HG02840 (cell line): ENCODE results near the gene MRC2.

Source experiments
- ATAC-seq: cut with Tn5 transposase; IDR thresholded peaks from one replicate; pipeline ENCODE4 v1.9.1; 2021; ENCODE audit warnings: mild to moderate bottlenecking, moderate library complexity, moderate number of reproducible peaks; ENCODE audit not compliant: unreplicated experiment, low FRiP score

MRC2 gene

GRCh38 chr17:62714016-62714777 is 86.7 kb downstream of the MRC2 start:
- no peak for ATAC-seq

DNA sequence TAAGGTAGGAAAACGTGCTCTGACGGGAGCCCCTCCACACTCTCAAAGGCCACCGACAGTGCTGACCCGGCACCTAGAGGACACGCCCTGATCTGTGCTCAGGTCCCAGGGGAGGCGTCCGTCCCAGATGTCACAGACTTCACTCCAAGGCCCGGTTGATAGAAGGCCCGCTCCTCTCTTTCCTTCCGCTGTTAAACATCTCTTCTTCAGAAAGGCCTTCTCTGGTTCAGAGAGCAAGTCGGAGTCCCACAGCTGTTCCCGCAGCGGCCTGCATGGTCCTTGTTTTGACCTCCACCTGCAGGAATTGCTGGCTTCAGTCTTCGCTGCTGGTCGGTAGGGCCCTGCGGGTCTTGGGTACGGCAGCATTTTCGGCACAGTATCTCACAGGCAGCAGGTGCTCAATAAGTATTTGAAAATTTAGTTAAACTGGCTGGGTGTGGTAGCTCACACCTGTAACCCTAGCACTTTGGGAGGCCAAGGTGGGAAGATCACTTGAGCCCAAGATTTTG is 88.5 kb downstream of the MRC2 start:
- no peak for ATAC-seq

GRCh38 chr17:62716834-62717588 is 89.5 kb downstream of the MRC2 start:
- no peak for ATAC-seq

DNA sequence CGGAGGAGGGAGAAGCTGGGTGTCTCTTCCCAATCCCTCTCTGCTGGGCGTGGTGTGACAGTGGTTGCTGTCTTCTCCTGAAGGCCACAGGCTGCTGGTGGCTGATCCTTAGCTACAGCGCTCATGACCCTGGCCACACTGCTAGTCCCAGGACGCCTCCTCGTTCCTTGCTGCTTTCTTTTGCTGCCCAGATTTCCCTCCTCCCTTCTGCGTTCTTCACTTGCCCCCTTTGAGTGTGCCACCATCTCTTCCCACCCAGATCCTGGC is 90.1 kb downstream of the MRC2 start:
- no peak for ATAC-seq

- no peak for ATAC-seq
Measured at GRCh38 chr17:62717889-62718288, 90.4 kb downstream of the MRC2 start.

- no peak for ATAC-seq
Measured at GRCh38 chr17:62718429-62718828, 91.0 kb downstream of the MRC2 start.

DNA sequence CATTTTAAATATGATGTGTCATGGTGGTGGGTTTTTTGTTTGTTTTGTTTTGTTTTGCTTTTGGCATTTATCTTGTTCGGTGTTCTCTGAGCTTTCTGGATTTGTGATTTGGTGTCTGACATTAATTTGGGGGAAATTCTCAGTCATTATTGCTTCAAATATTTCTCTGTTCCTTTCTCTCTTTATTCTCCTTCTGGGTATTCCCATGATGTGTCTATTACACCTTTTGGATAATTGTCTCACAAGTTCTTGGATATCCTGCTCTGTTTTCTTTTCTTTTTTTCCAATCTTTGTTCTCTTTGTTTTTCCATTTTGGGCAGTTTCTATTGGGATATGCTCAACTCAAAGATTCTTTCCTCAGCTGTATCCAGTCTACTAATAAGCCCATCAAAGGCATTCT is 92.1 kb downstream of the MRC2 start:
- ATAC-seq, result no peak

GRCh38 chr17:62720126-62720850 is 92.8 kb downstream of the MRC2 start:
- ATAC-seq, result no peak

- ATAC-seq, result no peak
Measured at GRCh38 chr17:62722625-62723024, 95.2 kb downstream of the MRC2 start.

- no peak for ATAC-seq
Measured at GRCh38 chr17:62723842-62724241, 96.4 kb downstream of the MRC2 start.

- peak; percentile 89 for ATAC-seq
Measured at GRCh38 chr17:62724398-62725146, 97.1 kb downstream of the MRC2 start.

GRCh38 chr17:62725791-62726249 is 98.3 kb downstream of the MRC2 start:
- no peak for ATAC-seq

- no peak for ATAC-seq
Measured at GRCh38 chr17:62727916-62728672, 100.6 kb downstream of the MRC2 start.

GRCh38 chr17:62732125-62732524 is 104.7 kb downstream of the MRC2 start:
- ATAC-seq, result no peak

- ATAC-seq, result no peak
Measured at GRCh38 chr17:62735044-62735651, 107.7 kb downstream of the MRC2 start.

GRCh38 chr17:62737513-62737912 is 110.0 kb downstream of the MRC2 start:
- ATAC-seq, result no peak

DNA sequence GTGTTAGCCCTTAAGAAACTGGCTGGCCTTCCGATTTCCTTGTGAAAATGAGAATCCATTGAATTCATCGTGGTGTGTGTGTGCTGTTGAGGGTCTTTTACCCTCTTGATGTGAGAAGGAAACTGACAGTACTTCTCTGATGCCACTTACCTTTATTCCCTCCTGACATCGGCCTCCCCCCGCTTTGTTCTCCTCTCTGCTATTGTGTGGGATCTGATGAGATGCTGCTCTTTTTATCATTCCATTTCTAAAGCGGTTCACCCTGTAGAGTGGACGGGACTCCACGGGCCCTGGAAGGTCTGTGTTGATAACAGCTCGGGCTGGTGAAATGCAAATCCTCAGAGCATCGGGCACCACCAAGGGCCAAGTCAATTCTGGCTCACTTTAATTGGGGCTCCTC is 110.8 kb downstream of the MRC2 start:
- ATAC-seq, result no peak

GRCh38 chr17:62739645-62740388 is 112.3 kb downstream of the MRC2 start:
- no peak for ATAC-seq

DNA sequence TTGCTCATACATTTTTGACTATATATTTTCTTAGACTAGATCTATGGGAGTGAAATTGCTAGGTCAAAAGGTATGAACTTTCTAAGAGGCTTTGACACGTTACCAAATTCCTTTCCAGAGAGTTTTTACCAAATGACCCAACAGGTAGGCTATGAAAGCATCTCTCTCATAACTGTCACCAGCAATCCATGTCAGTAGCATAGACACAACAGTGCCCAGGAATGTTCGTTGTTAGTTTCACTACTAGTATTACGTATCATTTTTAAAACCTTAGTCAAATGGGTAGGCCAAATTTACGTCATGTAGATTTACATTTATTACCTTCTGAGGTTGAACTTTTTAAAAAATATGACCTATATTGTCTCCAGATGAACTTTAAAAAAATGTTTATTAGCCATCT is 113.8 kb downstream of the MRC2 start:
- ATAC-seq, result no peak
